NB4 (cell line): ENCODE results near the gene ME3.

ENCODE experiments used
- POLR2A ChIP-seq: IDR thresholded peaks from 2 replicates; pipeline ENCODE4 v1.6.1; 2011; ENCODE audit warnings: mild to moderate bottlenecking; ENCODE audit not compliant: insufficient read length; ENCODE audit errors: extremely low read depth
- TF ChIP-seq, protein P1 (sequence below): IDR thresholded peaks from one replicate; pipeline ENCODE4 v1.5.1; 2012; ENCODE audit warnings: low read depth, low read length
- TF ChIP-seq, protein P2 (sequence below): IDR thresholded peaks from 2 replicates; pipeline ENCODE4 v1.6.1; 2011; ENCODE audit warnings: low read depth, low read length

DNA sequence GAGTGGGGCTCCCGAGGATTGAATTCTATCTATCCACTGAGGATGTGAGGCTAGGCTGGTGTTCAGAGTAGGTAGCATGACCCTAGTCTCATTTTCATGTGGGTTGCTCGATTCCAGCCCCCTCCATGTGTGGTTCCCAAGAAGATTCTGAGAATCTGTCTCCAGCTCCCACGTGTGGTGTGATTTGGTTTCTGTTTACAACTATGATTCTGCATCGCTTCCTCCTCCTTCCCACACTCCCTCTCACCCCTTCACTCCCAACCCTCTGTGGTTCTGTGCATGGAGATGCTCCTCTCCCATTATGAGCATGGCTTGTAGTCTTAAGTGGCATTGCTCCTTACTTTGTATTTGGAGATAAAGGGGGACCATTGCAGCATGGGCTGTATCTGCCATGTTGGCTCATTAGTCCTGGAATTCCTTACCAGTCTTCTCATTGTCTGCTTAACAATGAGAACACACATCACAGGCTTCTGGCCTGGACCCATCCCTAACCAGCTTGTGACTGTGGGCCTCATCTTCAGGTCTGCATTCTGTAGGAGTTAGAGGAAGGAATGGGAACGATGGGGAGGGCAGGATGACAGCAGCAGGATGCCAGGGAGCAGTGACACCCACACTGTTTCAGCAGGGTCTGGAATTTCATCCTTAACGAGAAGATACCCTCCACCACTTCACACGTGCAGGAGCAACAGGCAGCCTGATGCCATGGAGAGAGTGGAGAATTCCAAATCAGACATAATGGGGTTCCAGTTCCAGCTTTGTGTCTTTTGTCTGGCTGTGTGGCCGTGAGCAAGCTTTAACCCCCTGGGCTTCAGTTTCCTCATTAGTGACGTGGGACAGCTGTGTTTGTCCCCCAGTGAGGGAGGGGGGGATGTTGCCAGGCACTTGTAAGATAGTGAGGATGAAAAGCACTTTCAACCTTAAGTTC is 211.7 kb downstream of the ME3 start:
- TF ChIP-seq POLR2A = no peak
- TF ChIP-seq, protein P1, sequence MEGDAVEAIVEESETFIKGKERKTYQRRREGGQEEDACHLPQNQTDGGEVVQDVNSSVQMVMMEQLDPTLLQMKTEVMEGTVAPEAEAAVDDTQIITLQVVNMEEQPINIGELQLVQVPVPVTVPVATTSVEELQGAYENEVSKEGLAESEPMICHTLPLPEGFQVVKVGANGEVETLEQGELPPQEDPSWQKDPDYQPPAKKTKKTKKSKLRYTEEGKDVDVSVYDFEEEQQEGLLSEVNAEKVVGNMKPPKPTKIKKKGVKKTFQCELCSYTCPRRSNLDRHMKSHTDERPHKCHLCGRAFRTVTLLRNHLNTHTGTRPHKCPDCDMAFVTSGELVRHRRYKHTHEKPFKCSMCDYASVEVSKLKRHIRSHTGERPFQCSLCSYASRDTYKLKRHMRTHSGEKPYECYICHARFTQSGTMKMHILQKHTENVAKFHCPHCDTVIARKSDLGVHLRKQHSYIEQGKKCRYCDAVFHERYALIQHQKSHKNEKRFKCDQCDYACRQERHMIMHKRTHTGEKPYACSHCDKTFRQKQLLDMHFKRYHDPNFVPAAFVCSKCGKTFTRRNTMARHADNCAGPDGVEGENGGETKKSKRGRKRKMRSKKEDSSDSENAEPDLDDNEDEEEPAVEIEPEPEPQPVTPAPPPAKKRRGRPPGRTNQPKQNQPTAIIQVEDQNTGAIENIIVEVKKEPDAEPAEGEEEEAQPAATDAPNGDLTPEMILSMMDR = no peak
- TF ChIP-seq, protein P2, sequence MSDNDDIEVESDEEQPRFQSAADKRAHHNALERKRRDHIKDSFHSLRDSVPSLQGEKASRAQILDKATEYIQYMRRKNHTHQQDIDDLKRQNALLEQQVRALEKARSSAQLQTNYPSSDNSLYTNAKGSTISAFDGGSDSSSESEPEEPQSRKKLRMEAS = no peak
